Naive thymus-derived CD8-positive, alpha-beta T cell (primary cell): ENCODE data around the gene GSK3B. TPM values are rescaled to one million over a fixed set of nuclear protein-coding genes. Genes with fewer than 3 reads are reported as not detected.

Source experiments
- ATAC-seq, 2 donors: fragments of 150-1000 bp; cut with Tn5 transposase in 1 of 2; sonication (Bioruptor Pico), chemical (Tn5 transposase) in 1 of 2; 1 replicate in 1 of 2; 2 replicates in 1 of 2; pipeline ENCODE4 v1.10.0; 2021; ENCODE audit warnings: mild to moderate bottlenecking in 2 of 2, moderate library complexity in 2 of 2
- POLR2A ChIA-PET: fragments of 350-600 bp; sonication (Branson Sonifier 250); formaldehyde crosslinking; loops from one replicate; lab custom pipeline; 2021; ENCODE audit warnings: antibody characterized with exemption; lab: Charles Lee
- DNase-seq, 10 donors: peaks; one replicate each; pipeline versions ENCODE4 v3.0.0 to v3.0.0-alpha.2; 2020 to 2022
- H3K27ac Mint-ChIP-seq, 10 donors: one replicate each; pipeline ENCODE4 v1.8.0; 2020 to 2022; ENCODE audit warnings: mild to moderate bottlenecking in 10 of 10, mixed read lengths in 10 of 10, moderate library complexity in 4 of 10, inconsistent platforms in 1 of 10
- H3K27me3 Mint-ChIP-seq, 5 donors: one replicate each; pipeline ENCODE4 v1.8.0; 2021 to 2022; ENCODE audit warnings: mixed read lengths in 5 of 5
- H3K36me3 Mint-ChIP-seq, 3 donors: one replicate each; pipeline ENCODE4 v1.8.0; 2020 to 2022; ENCODE audit warnings: mixed read lengths in 3 of 3, mild to moderate bottlenecking in 2 of 3, inconsistent platforms in 1 of 3
- H3K4me1 Mint-ChIP-seq, 4 donors: one replicate each; pipeline ENCODE4 v1.8.0; 2021 to 2022; ENCODE audit warnings: mixed read lengths in 4 of 4
- H3K4me3 Mint-ChIP-seq, 10 donors: one replicate each; pipeline ENCODE4 v1.8.0; 2020 to 2022; ENCODE audit warnings: mild to moderate bottlenecking in 10 of 10, mixed read lengths in 10 of 10, moderate library complexity in 6 of 10, inconsistent platforms in 1 of 10
- H3K9me3 Mint-ChIP-seq, 9 donors: one replicate each; pipeline ENCODE4 v1.8.0; 2020 to 2022; ENCODE audit warnings: mixed read lengths in 9 of 9, mild to moderate bottlenecking in 3 of 9, inconsistent platforms in 1 of 9, moderate library complexity in 1 of 9
- polyA plus RNA-seq, 3 donors: library from polyadenylated mRNA; unstranded; fragments of 300-500 nt; fragmentation: Illumina TruSeq; gene quantifications; one replicate each; pipeline ENCODE4 v1.2.3, GENCODE V29; 2021
- total RNA-seq, 8 experiments: library from RNA in 2 of 8; stranded (reverse) in 2 of 8; gene quantifications; one replicate each; pipeline ENCODE4 v1.2.3 and lab custom pipeline; 2021 to 2026

The GSK3B gene
- total and polyA plus RNA-seq, 5 experiments from 2014 or later, result 12.7 to 38.5 (median 14.1) TPM

GRCh38 chr3:120114376-120114775 is 20.1 kb upstream of the GSK3B start:
- peaks cover 0 to 10% (median 1%) of the 10 kb centered on the region in 3 donors for H3K36me3 Mint-ChIP-seq
- H3K9me3 Mint-ChIP-seq, result peaks cover 0 to 27% (median 9%) of the 10 kb centered on the region in 9 donors
- peaks cover 0 to 2% (median 0%) of the 10 kb centered on the region in 5 donors for H3K27me3 Mint-ChIP-seq
- H3K4me3 Mint-ChIP-seq, result no peak overlapping the region
- H3K4me1 Mint-ChIP-seq, result no peaks in the 10 kb centered on the region
- DNase-seq, result no peak
- H3K27ac Mint-ChIP-seq, result no peak overlapping the region
- ATAC-seq, result no peak
- POLR2A ChIA-PET, result no interaction called here

- Mint-ChIP-seq H3K4me1 (peaks cover 0 to 3% (median 0%) of the 10 kb centered on the region in 4 donors), H3K4me3 (no peak overlapping the region), H3K9me3 (peaks cover 0 to 27% (median 9%) of the 10 kb centered on the region in 9 donors), H3K27ac (no peak overlapping the region), H3K27me3 (no peaks in the 10 kb centered on the region), H3K36me3 (peaks cover 0 to 10% (median 1%) of the 10 kb centered on the region in 3 donors)
- DNase-seq, result no peak
- POLR2A ChIA-PET, result no interaction called here
- ATAC-seq, result no peak
These were observed 19.2 kb upstream of the GSK3B start for GRCh38 chr3:120113128-120114116.

GRCh38 chr3:120111898-120112297 is 17.7 kb upstream of the GSK3B start:
- ATAC-seq (no peak), DNase-seq (no peak)
- POLR2A ChIA-PET, result no interaction called here
- Mint-ChIP-seq H3K9me3 (peaks cover 0 to 19% (median 5%) of the 10 kb centered on the region in 9 donors), H3K4me3 (no peak overlapping the region), H3K36me3 (peaks cover 0 to 6% (median 1%) of the 10 kb centered on the region in 3 donors), H3K27ac (no peak overlapping the region), H3K4me1 (peaks cover 0 to 3% (median 0%) of the 10 kb centered on the region in 4 donors), H3K27me3 (no peaks in the 10 kb centered on the region)

GRCh38 chr3:120103276-120103675 is 9.0 kb upstream of the GSK3B start:
- Mint-ChIP-seq H3K27me3 (no peaks in the 10 kb centered on the region), H3K27ac (no peak overlapping the region), H3K36me3 (peaks cover 0 to 13% (median 11%) of the 10 kb centered on the region in 3 donors), H3K4me3 (no peak overlapping the region), H3K9me3 (no peaks in the 10 kb centered on the region), H3K4me1 (peaks cover 5 to 16% (median 12%) of the 10 kb centered on the region in 4 donors)
- no peak for ATAC-seq
- no peak for DNase-seq
- POLR2A ChIA-PET, result no interaction called here

GRCh38 chr3:120102674-120103073 is 8.4 kb upstream of the GSK3B start:
- Mint-ChIP-seq H3K9me3 (no peaks in the 10 kb centered on the region), H3K4me1 (peaks cover 5 to 16% (median 12%) of the 10 kb centered on the region in 4 donors), H3K4me3 (no peak overlapping the region), H3K27ac (no peak overlapping the region), H3K36me3 (peaks cover 0 to 13% (median 11%) of the 10 kb centered on the region in 3 donors), H3K27me3 (no peaks in the 10 kb centered on the region)
- POLR2A ChIA-PET, result no interaction called here
- no peak for DNase-seq
- no peak for ATAC-seq

GRCh38 chr3:120102232-120102631 is 8.0 kb upstream of the GSK3B start:
- DNase-seq, result no peak

GRCh38 chr3:120101624-120102023 is 7.4 kb upstream of the GSK3B start:
- POLR2A ChIA-PET, result no interaction called here

More at GRCh38 chr3:120102232-120102631, 8.0 kb upstream of the GSK3B start:
- POLR2A ChIA-PET, result no interaction called here
- Mint-ChIP-seq H3K4me3 (no peak overlapping the region), H3K4me1 (peaks cover 6 to 18% (median 15%) of the 10 kb centered on the region in 4 donors), H3K27me3 (no peaks in the 10 kb centered on the region), H3K9me3 (no peaks in the 10 kb centered on the region), H3K36me3 (peaks cover 0 to 13% (median 11%) of the 10 kb centered on the region in 3 donors), H3K27ac (no peak overlapping the region)
- no peak for ATAC-seq

GRCh38 chr3:120100711-120101110 is 6.5 kb upstream of the GSK3B start:
- ATAC-seq, result no peak
- Mint-ChIP-seq H3K27me3 (no peaks in the 10 kb centered on the region), H3K4me3 (no peak overlapping the region), H3K27ac (peak overlapping the region in 1 of 10 donors; percentile 19), H3K9me3 (no peaks in the 10 kb centered on the region), H3K36me3 (peaks cover 0 to 13% (median 11%) of the 10 kb centered on the region in 3 donors), H3K4me1 (peaks cover 10 to 31% (median 28%) of the 10 kb centered on the region in 4 donors)
- DNase-seq, result no peak
- POLR2A ChIA-PET, result no interaction called here

More at GRCh38 chr3:120101624-120102023, 7.4 kb upstream of the GSK3B start:
- peaks cover 6 to 24% (median 20%) of the 10 kb centered on the region in 4 donors for H3K4me1 Mint-ChIP-seq
- H3K27ac Mint-ChIP-seq, result no peak overlapping the region
- H3K27me3 Mint-ChIP-seq, result no peaks in the 10 kb centered on the region
- DNase-seq (no peak), ATAC-seq (no peak)
- no peaks in the 10 kb centered on the region for H3K9me3 Mint-ChIP-seq
- H3K36me3 Mint-ChIP-seq, result peaks cover 0 to 13% (median 11%) of the 10 kb centered on the region in 3 donors
- H3K4me3 Mint-ChIP-seq, result no peak overlapping the region

GRCh38 chr3:120098710-120099109 is 4.5 kb upstream of the GSK3B start:
- Mint-ChIP-seq H3K27me3 (peaks cover 0 to 5% (median 0%) of the 10 kb centered on the region in 5 donors), H3K9me3 (no peaks in the 10 kb centered on the region), H3K4me3 (no peak overlapping the region), H3K27ac (peak overlapping the region in 1 of 10 donors; percentile 48), H3K36me3 (peaks cover 0 to 13% (median 11%) of the 10 kb centered on the region in 3 donors), H3K4me1 (peaks cover 13 to 36% (median 30%) of the 10 kb centered on the region in 4 donors)
- POLR2A ChIA-PET, result no interaction called here
- ATAC-seq (no peak), DNase-seq (no peak)

- no peak for ATAC-seq
- H3K27ac Mint-ChIP-seq, result peak overlapping the region in 2 of 10 donors; percentile 96 to 98
- peaks cover 13 to 36% (median 28%) of the 10 kb centered on the region in 4 donors for H3K4me1 Mint-ChIP-seq
- H3K9me3 Mint-ChIP-seq, result no peaks in the 10 kb centered on the region
- no peak for DNase-seq
- no peak overlapping the region for H3K4me3 Mint-ChIP-seq
- POLR2A ChIA-PET, result interaction anchor here (0.7 to 4.0 kb wide), 15 partner anchors 17 to 633 kb away, joined by 3 to 52 read pairs (median 4); partner anchors contain the start of genes LRRC58, TIMMDC1 and TMEM39A
- H3K36me3 Mint-ChIP-seq, result peaks cover 0 to 13% (median 11%) of the 10 kb centered on the region in 3 donors
- H3K27me3 Mint-ChIP-seq, result peaks cover 0 to 5% (median 0%) of the 10 kb centered on the region in 5 donors
These were observed 1.8 kb upstream of the GSK3B start for GRCh38 chr3:120095979-120096426.

GRCh38 chr3:120095226-120095978 is 1.2 kb upstream of the GSK3B start:
- H3K27ac Mint-ChIP-seq, result peak overlapping the region in 2 of 10 donors; percentile 96 to 98
- peak; percentile 30 to 37 for ATAC-seq
- H3K4me1 Mint-ChIP-seq, result peaks cover 13 to 31% (median 25%) of the 10 kb centered on the region in 4 donors
- H3K27me3 Mint-ChIP-seq, result peaks cover 0 to 5% (median 0%) of the 10 kb centered on the region in 5 donors
- no peaks in the 10 kb centered on the region for H3K9me3 Mint-ChIP-seq
- peaks cover 0 to 11% (median 10%) of the 10 kb centered on the region in 3 donors for H3K36me3 Mint-ChIP-seq
- DNase-seq, result peak; percentile 76 to 92 (median 85)
- POLR2A ChIA-PET, result interaction anchor here (0.7 to 4.0 kb wide), 21 partner anchors 17 to 632 kb away, joined by 3 to 52 read pairs (median 3); partner anchors contain the start of genes LRRC58, POGLUT1, TIMMDC1 and TMEM39A
- no peak overlapping the region for H3K4me3 Mint-ChIP-seq

- no peaks in the 10 kb centered on the region for H3K9me3 Mint-ChIP-seq
- POLR2A ChIA-PET, result interaction anchor here (0.6 to 4.0 kb wide), 21 partner anchors 10 to 1451 kb away, joined by 3 to 52 read pairs (median 4); partner anchors contain the start of genes LRRC58, NDUFB4, POGLUT1 and POLQ
- ATAC-seq (peak; percentile 68 to 70), DNase-seq (peak in 7 of 10 donors; percentile 86 to 100 (median 99))
- H3K27ac Mint-ChIP-seq, result peak overlapping the region in 2 of 10 donors; percentile 96 to 98
- H3K4me1 Mint-ChIP-seq, result peaks cover 13 to 30% (median 24%) of the 10 kb centered on the region in 4 donors
- peaks cover 0 to 5% (median 0%) of the 10 kb centered on the region in 5 donors for H3K27me3 Mint-ChIP-seq
- peaks cover 0 to 8% (median 6%) of the 10 kb centered on the region in 3 donors for H3K36me3 Mint-ChIP-seq
- no peak overlapping the region for H3K4me3 Mint-ChIP-seq
These were observed 554 bp upstream of the GSK3B start for GRCh38 chr3:120094776-120095225.
